Activated CD4-positive, alpha-beta memory T cell treated with anti-CD3 and anti-CD28 coated beads, Interleukin-2, amount 10 ng/mL, durations not matched to agents 7 days and 5 days (primary cell): ENCODE measurements around the gene NDRG2. TPM values are rescaled to one million over a fixed set of nuclear protein-coding genes. Genes with fewer than 3 reads are reported as not detected.
"Not testable (repeated sequence)": the region's sequence is repeated elsewhere in the genome, so short reads cannot be mapped to it uniquely, and the experiment has no call there.

ENCODE experiments used
- CTCF ChIA-PET: fragments of 350-600 bp; sonication (Branson Sonifier 250); formaldehyde crosslinking; loops from one replicate; lab custom pipeline; 2021; ENCODE audit warnings: antibody characterized with exemption, inconsistent platforms; lab: Charles Lee
- POLR2A ChIA-PET: fragments of 350-600 bp; sonication (Branson Sonifier 250); formaldehyde crosslinking; loops from one replicate; lab custom pipeline; 2021; ENCODE audit warnings: antibody characterized with exemption; lab: Charles Lee
- DNase-seq: peaks from one replicate; pipeline ENCODE4 v3.0.0-alpha.2; 2020
- H3K27ac Mint-ChIP-seq: one replicate; pipeline ENCODE4 v1.8.0; 2021; ENCODE audit warnings: mild to moderate bottlenecking, mixed read lengths
- H3K27me3 Mint-ChIP-seq: one replicate; pipeline ENCODE4 v1.8.0; 2021; ENCODE audit warnings: mixed read lengths
- H3K36me3 Mint-ChIP-seq: one replicate; pipeline ENCODE4 v1.8.0; 2021; ENCODE audit warnings: low read depth, mixed read lengths
- H3K4me1 Mint-ChIP-seq: one replicate; pipeline ENCODE4 v1.8.0; 2021; ENCODE audit warnings: mixed read lengths
- H3K4me3 Mint-ChIP-seq: one replicate; pipeline ENCODE4 v1.8.0; 2021; ENCODE audit warnings: mild to moderate bottlenecking, mixed read lengths
- H3K9me3 Mint-ChIP-seq: one replicate; pipeline ENCODE4 v1.8.0; 2021; ENCODE audit warnings: mixed read lengths
- total RNA-seq, 2 experiments: library from RNA; stranded (reverse); gene quantifications; one replicate each; pipeline ENCODE4 v1.2.3, GENCODE V29; 2021

NDRG2 gene
- total RNA-seq, 2 experiments from 2014 or later = 8.3 to 8.5 TPM

- H3K9me3 Mint-ChIP-seq = no peaks in the 10 kb centered on the region
- H3K4me1 Mint-ChIP-seq = peaks cover 8% of the 10 kb centered on the region
- H3K4me3 Mint-ChIP-seq = no peak overlapping the region
- no peaks in the 10 kb centered on the region for H3K36me3 Mint-ChIP-seq
- DNase-seq = no peak
- no peak overlapping the region for H3K27ac Mint-ChIP-seq
- peaks cover 4% of the 10 kb centered on the region for H3K27me3 Mint-ChIP-seq
- ChIA-PET POLR2A (no interaction called here), CTCF (interaction anchor here (1.4 kb wide), 1 partner anchor 13 kb away, joined by 3 read pairs; no protein-coding TSS in a partner anchor)
These were observed 28.6 kb upstream of the NDRG2 start for GRCh38 chr14:21053184-21054122.

- POLR2A ChIA-PET = no interaction called here
- Mint-ChIP-seq H3K4me3 (no peak overlapping the region), H3K27ac (no peak overlapping the region), H3K36me3 (no peaks in the 10 kb centered on the region), H3K4me1 (peaks cover 4% of the 10 kb centered on the region), H3K27me3 (peaks cover 4% of the 10 kb centered on the region), H3K9me3 (no peaks in the 10 kb centered on the region)
- CTCF ChIA-PET = interaction anchor here (0.8 to 1.9 kb wide), 2 partner anchors 33 to 36 kb away, joined by 3 to 9 read pairs; no protein-coding TSS in a partner anchor
- no peak for DNase-seq
These were observed 25.7 kb upstream of the NDRG2 start for GRCh38 chr14:21050597-21050996.

- ChIA-PET POLR2A (no interaction called here), CTCF (interaction anchor here (1.4 kb wide), 1 partner anchor 31 kb away, joined by 3 read pairs; no protein-coding TSS in a partner anchor)
- no peak overlapping the region for H3K4me3 Mint-ChIP-seq
- H3K27ac Mint-ChIP-seq = no peak overlapping the region
- H3K36me3 Mint-ChIP-seq = no peaks in the 10 kb centered on the region
- H3K4me1 Mint-ChIP-seq = peaks cover 9% of the 10 kb centered on the region
- no peaks in the 10 kb centered on the region for H3K9me3 Mint-ChIP-seq
- peaks cover 12% of the 10 kb centered on the region for H3K27me3 Mint-ChIP-seq
- DNase-seq = no peak
These were observed 24.4 kb upstream of the NDRG2 start for GRCh38 chr14:21049271-21049673.

- peaks cover 12% of the 10 kb centered on the region for H3K27me3 Mint-ChIP-seq
- CTCF ChIA-PET = interaction anchor here (1.0 to 3.1 kb wide), 4 partner anchors 30 to 78 kb away, joined by 3 to 20 read pairs (median 3); no protein-coding TSS in a partner anchor
- H3K9me3 Mint-ChIP-seq = no peaks in the 10 kb centered on the region
These were observed 23.8 kb upstream of the NDRG2 start for GRCh38 chr14:21048638-21049037.

GRCh38 chr14:21047378-21047781 lies 22.5 kb upstream of the NDRG2 start:
- CTCF ChIA-PET = interaction anchor here (0.5 to 3.1 kb wide), 4 partner anchors 24 to 297 kb away, joined by 3 to 20 read pairs (median 4); no protein-coding TSS in a partner anchor
- H3K4me1 Mint-ChIP-seq = peaks cover 7% of the 10 kb centered on the region

More at GRCh38 chr14:21048638-21049037, 23.8 kb upstream of the NDRG2 start:
- POLR2A ChIA-PET = no interaction called here
- DNase-seq = no peak
- no peak overlapping the region for H3K4me3 Mint-ChIP-seq
- peaks cover 7% of the 10 kb centered on the region for H3K4me1 Mint-ChIP-seq
- H3K27ac Mint-ChIP-seq = no peak overlapping the region
- no peaks in the 10 kb centered on the region for H3K36me3 Mint-ChIP-seq

GRCh38 chr14:21043974-21044618 lies 19.2 kb upstream of the NDRG2 start:
- DNase-seq = no peak
- ChIA-PET CTCF (interaction anchor here (0.9 to 2.9 kb wide), 3 partner anchors 22 to 45 kb away, joined by 3 to 11 read pairs (median 5); no protein-coding TSS in a partner anchor), POLR2A (interaction anchor here (1.0 kb wide), 1 partner anchor 13 kb away, joined by 3 read pairs; no protein-coding TSS in a partner anchor)
- H3K9me3 Mint-ChIP-seq = no peaks in the 10 kb centered on the region
- H3K4me1 Mint-ChIP-seq = peaks cover 7% of the 10 kb centered on the region
- H3K4me3 Mint-ChIP-seq = no peak overlapping the region
- peaks cover 17% of the 10 kb centered on the region for H3K27me3 Mint-ChIP-seq
- H3K36me3 Mint-ChIP-seq = no peaks in the 10 kb centered on the region
- no peak overlapping the region for H3K27ac Mint-ChIP-seq

More at GRCh38 chr14:21047378-21047781, 22.5 kb upstream of the NDRG2 start:
- Mint-ChIP-seq H3K4me3 (no peak overlapping the region), H3K27me3 (peaks cover 17% of the 10 kb centered on the region), H3K27ac (no peak overlapping the region), H3K36me3 (no peaks in the 10 kb centered on the region), H3K9me3 (no peaks in the 10 kb centered on the region)
- POLR2A ChIA-PET = no interaction called here
- DNase-seq = no peak

- Mint-ChIP-seq H3K4me3 (no peak overlapping the region), H3K9me3 (no peaks in the 10 kb centered on the region), H3K27ac (no peak overlapping the region), H3K4me1 (peaks cover 7% of the 10 kb centered on the region), H3K27me3 (peaks cover 17% of the 10 kb centered on the region), H3K36me3 (no peaks in the 10 kb centered on the region)
- POLR2A ChIA-PET = interaction anchor here (1.0 kb wide), 1 partner anchor 13 kb away, joined by 3 read pairs; no protein-coding TSS in a partner anchor
- no peak for DNase-seq
- CTCF ChIA-PET = interaction anchor here (0.7 to 2.9 kb wide), 4 partner anchors 21 to 398 kb away, joined by 3 to 11 read pairs (median 4); no protein-coding TSS in a partner anchor
These were observed 18.6 kb upstream of the NDRG2 start for GRCh38 chr14:21043387-21043973.

- Mint-ChIP-seq H3K4me3 (no peak overlapping the region), H3K4me1 (peaks cover 7% of the 10 kb centered on the region), H3K36me3 (no peaks in the 10 kb centered on the region), H3K9me3 (no peaks in the 10 kb centered on the region), H3K27ac (no peak overlapping the region), H3K27me3 (peaks cover 17% of the 10 kb centered on the region)
- no peak for DNase-seq
- CTCF ChIA-PET = interaction anchor here (0.7 to 2.9 kb wide), 3 partner anchors 28 to 397 kb away, joined by 3 to 11 read pairs (median 3); no protein-coding TSS in a partner anchor
- POLR2A ChIA-PET = no interaction called here
These were observed 18.1 kb upstream of the NDRG2 start for GRCh38 chr14:21042918-21043317.

GRCh38 chr14:21041676-21042433 lies 17.0 kb upstream of the NDRG2 start, which contains the start of gene RNASE7:
RNASE7 (plus strand) TSS chr14:21042362; CDS start chr14:21042993, 631 bp downstream.
- no peaks in the 10 kb centered on the region for H3K36me3 Mint-ChIP-seq
- H3K27ac Mint-ChIP-seq = no peak within 1 kb of the TSS
- ChIA-PET POLR2A (no interaction called here), CTCF (interaction anchor here (1.4 to 3.1 kb wide), 3 partner anchors 27 to 63 kb away, joined by 3 to 60 read pairs (median 11); no protein-coding TSS in a partner anchor)
- peaks cover 17% of the 10 kb centered on the region for H3K27me3 Mint-ChIP-seq
- no peak for DNase-seq
- peaks cover 7% of the 10 kb centered on the region for H3K4me1 Mint-ChIP-seq
- H3K4me3 Mint-ChIP-seq = no peak within 1 kb of the TSS
- no peaks in the 10 kb centered on the region for H3K9me3 Mint-ChIP-seq

GRCh38 chr14:21040941-21041340 lies 16.1 kb upstream of the NDRG2 start:
- H3K27ac Mint-ChIP-seq, H3K9me3 Mint-ChIP-seq, H3K4me3 Mint-ChIP-seq, DNase-seq, POLR2A ChIA-PET, H3K4me1 Mint-ChIP-seq, H3K36me3 Mint-ChIP-seq: not testable (repeated sequence)
- H3K27me3 Mint-ChIP-seq = peaks cover 17% of the 10 kb centered on the region
- CTCF ChIA-PET = interaction anchor here (1.4 to 3.1 kb wide), 4 partner anchors 26 to 70 kb away, joined by 3 to 60 read pairs (median 5); no protein-coding TSS in a partner anchor

- no peaks in the 10 kb centered on the region for H3K36me3 Mint-ChIP-seq
These were observed 15.6 kb upstream of the NDRG2 start for GRCh38 chr14:21040370-21040925.

More at GRCh38 chr14:21040370-21040925, 15.6 kb upstream of the NDRG2 start:
- H3K4me3 Mint-ChIP-seq = no peak overlapping the region
- peaks cover 7% of the 10 kb centered on the region for H3K4me1 Mint-ChIP-seq
- H3K27ac Mint-ChIP-seq = no peak overlapping the region
- peaks cover 17% of the 10 kb centered on the region for H3K27me3 Mint-ChIP-seq
- DNase-seq = no peak
- ChIA-PET POLR2A (interaction anchor here (2.0 kb wide), 1 partner anchor 25 kb away, joined by 7 read pairs; no protein-coding TSS in a partner anchor), CTCF (interaction anchor here (1.0 to 3.1 kb wide), 8 partner anchors 13 to 70 kb away, joined by 3 to 60 read pairs (median 4); no protein-coding TSS in a partner anchor)
- H3K9me3 Mint-ChIP-seq = no peaks in the 10 kb centered on the region
